GM19240 (cell line): ENCODE measurements around the gene FEM1C.
A peak's percentile ranks its signal among the peaks of the same experiment; 100 is the strongest.

ENCODE experiments used
- DNase-seq: peaks from one replicate; pipeline ENCODE4 v3.0.0; 2011; ENCODE audit warnings: low spot score; ENCODE audit not compliant: insufficient read length

Gene FEM1C

DNA sequence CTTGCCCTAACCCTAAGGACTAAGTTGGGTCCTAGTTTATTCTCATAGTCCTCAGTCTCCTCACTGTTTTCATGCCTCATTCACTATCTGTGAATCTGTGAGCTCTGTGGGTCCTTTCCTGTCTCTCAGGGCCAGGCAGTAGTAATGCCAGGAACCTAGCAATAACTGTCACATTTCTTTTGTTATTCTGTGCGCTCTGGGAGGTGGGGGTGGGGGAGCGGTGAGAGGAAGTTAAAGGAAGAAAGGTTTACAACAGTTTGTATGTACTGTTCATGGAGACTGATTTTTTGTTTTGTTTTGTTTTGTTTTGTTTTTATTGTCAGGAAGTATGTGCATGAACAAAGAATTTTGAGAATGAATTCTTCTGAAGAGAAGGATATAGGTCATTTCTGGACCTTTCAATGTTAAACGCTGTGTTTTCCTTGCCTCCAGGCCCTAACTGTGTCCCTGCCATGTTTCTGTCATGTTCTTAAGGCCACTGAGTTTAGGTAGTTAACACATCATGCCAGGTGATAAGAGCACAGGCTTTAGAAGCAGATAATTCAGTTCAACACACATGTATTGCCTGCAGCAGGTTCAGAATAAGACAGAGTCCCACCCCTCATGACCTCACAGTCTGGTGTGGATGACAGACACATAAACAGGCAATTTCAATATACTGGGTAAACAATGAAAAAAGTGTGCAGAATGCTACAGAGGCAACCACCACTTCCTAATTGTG lies 13.3 kb upstream of the FEM1C start:
- DNase-seq: no peak

DNA sequence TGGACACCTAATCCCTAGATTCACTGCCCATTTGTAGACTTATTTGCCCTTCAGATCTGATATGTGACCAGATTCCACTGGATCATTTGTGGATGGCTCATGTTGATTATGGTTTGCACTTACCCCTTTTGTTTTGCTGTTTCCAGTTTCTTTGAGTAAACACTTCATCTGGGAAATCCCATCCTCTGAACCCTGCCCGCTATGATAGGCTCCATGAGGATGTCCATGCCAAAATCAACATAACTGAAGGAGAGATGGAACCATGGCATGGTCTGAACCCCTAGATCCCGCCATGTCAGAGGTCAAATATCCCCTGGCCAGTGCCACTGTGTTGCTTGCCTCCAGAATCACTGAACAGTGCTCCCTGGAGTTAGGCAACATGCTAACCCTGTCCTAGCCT lies 11.7 kb upstream of the FEM1C start:
- DNase-seq: no peak

DNA sequence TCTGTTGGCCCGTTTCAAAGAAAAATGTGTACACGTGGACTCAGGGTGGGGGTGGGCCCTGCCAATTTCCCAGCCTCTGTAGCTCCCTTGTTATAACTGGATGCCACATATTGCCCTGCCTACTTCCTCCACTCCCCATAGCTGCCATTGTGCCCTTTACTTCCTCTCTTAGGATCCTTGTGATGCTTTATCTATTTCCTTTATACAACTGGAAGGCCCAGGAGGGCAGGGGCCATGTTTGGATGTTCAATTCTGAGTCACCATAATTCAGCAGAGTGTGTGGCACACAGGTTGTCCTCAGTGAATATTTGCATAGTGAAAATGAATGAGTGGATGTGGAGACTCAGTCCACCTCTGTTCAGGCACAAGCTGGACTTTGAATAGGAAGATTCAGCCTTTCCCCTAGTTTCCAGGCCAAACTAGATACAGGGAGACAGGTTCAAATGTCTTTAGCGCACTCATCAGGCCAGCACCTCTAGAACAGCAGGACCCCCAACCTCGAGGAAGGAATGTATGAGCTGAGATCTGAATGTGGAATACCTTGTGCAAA lies 10.6 kb upstream of the FEM1C start:
- no peak for DNase-seq

DNA sequence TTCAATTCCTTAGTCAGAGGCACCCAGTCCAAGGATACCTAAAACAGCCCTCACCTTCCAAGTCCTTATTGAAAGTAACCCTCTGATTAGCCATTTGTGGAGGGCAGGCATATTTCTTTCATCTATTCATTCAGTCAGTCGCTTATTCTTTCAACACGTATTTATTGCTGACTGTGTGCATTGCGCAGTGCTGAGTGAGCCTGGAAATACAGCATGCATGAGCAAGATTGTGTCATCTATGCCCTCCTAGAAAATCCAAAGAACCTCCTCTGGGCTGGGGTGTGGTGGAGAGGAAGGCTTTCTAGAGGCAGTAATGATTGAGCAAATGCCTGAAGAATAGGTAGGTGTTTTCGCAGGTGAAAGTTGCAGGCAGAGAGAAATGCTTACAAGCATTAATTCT lies 8.5 kb upstream of the FEM1C start:
- DNase-seq: no peak

DNA sequence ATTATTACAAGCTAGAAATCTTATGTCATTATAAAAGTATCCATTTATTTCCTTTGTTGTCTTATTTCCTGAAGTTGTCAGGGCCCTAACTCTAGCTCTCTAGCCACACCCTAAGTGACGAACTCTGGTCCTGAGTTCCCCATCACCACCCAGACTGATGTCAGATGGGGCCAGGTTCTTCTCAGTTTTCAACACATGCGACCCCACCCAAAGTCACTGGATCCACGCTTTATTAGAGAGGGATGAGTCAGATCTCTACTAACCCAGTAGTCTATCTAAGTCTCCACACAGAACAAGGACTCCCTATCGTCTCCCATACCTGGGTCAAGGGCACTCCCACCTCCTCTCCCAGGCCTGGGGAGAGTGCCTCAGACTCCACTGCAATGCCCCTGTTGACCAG lies 6.8 kb upstream of the FEM1C start:
- no peak for DNase-seq

DNA sequence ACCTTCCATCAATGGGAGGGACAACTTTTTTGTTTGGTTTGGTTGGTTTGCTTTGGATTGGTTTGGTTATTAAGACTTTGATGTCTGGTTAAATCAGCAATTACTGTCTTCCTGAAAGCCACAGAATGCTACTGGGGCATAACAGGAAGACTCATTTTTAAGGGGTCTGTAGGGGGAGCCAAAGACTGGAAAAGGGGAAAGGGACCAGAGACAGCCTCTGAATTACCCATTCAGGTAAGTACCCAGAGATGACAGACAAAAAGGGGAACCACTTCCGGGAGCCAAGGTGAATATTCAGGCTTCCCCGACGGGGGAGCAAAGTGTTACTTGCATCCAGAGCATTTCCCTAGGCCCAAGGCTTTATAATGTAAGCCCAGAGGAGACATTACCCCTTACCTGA lies 4.6 kb upstream of the FEM1C start:
- peak; percentile 6 for DNase-seq

DNA sequence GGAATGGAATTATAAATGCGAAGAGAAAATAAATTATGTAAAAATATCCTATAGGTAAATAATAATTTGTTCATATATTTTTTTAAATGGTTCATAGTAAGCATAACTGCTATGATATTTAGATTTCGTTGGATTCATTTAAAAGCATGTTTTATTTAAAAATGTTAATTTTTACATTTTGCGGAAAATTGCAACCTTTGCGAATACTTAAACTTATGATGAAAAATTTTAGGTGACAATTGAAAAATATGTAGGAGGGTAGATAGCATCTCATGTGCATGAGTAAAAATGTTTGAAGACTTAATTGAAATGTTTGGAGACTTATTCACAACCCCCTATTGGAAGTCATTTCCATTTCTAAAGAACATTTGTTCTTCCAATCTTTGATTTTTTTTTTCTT lies 4.1 kb upstream of the FEM1C start:
- DNase-seq: no peak

DNA sequence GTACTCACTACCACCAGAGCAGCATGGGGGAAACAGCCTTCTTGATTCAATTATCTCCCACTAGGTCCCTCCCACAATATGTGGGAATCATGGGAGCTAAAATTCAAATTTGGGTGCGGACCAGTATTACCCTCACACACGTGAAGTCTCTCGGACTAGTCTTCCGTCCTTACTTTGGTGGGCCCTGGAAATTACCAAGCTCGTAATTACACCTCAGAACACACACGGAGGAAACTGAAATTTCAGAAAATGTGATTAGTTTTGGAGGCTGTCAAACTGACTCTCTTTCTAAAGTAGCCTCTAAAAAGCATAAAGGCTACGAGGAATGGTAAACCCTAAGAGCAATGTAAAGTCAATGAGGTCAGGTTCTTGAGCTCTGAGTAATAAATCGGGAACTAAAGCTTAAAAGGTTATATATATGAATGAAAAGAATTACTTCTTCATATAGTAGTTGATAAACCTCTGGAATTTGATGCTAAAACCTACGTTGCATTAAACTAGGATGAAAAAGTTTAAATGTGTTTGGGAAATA lies 842 bp upstream of the FEM1C start:
- no peak for DNase-seq

DNA sequence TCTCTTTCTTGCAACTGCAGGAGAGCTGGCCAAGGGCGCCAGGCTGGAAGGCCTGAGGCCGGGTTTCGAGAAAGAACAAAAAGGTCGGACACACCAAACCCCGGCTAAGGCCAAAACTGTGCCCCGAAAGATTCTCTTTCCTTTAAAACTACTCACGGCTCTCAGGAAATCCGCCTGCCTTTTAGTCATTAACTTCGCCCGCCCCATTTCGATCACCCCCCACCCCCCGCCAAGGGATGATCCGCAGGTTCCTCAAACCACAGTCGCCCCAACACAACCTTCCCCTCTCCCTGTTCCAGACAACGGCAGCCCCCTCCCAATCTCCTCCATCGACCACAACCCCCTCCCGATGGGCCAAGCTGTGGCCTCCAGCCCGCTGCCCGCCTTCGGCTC lies 536 bp downstream of the FEM1C start:
- no peak for DNase-seq

DNA sequence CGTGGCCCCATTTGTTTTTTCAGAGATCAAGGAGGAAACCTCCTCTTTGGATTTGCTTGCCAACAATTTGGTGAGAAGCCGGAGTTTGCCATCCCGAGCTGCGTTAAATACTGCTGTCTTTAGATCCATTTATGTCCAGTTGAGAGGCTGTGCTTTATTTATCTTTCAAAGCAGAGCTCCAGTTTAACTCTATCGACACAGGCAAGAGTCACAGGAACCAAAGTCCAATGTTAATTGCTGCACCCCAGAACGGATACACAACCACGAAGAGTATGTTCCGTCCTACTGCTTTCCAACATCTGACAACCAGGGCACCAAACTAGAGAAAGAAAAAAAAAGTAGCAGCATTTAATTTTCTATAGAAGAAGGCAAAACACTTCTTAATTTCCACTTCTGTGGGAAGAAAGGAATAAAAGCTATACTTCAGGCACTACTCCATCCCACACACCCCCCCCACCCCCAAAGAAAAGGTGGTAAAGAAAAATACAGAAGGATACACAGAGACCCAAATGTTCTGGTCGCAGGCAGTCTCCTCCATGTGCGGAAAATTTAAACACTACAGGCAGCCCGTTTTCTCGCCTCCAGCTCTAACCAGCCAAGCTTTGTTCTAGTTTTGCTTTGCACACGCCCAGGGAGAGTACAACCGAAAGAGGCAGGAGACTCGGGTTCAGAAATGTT lies 1.1 kb downstream of the FEM1C start:
- peak; percentile 11 for DNase-seq

DNA sequence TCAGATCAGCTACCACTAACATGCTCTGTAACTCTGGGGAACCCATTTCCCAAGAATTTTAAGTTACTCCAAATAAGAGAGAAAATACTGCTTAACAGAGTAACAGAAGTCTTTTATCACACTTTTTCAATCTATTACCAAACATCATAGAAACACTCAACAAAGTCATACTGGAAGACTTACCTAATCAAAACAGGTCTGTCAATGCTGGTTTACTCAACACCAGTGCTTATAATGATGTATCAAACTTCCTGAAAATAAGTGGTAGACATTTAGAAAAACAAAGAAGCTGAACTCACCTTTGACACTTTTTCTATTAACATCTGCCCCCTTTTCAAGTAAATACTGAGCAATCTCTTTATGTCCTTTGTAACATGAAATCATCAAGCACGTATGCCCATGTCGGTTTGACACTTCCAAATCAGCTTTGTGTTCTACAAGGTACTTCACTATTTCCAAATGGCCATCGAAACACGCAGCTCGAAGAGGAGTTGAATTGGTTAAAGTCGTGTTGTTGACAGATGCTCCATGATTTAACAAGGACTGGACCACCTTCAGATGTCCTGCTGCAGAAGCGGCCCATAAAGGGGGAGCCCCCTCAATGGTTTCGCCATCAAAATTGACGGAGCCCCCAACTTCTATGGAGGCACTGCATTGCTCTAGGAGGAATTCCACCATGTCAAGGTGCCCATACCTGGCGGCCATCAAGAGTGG lies 1.8 kb downstream of the FEM1C start:
- no peak for DNase-seq

DNA sequence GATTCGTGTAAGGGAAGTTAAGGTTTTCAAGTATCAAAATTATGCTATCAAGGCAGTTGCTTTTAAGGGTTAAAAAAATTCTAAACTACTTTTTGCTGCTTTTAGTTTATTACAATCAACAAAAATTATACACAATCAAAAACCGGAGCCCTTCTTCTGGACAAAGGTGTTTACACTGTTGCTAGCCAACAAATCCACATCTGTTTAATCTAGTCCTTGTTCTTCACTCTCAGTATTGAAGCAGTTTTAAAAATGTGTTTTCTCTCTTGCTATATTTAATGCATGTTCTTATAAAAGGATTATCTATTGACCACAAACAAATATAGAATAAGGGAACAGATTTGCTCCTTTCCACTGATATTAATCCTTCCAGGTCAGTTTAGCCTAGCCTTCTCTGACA lies 2.5 kb downstream of the FEM1C start:
- no peak for DNase-seq

DNA sequence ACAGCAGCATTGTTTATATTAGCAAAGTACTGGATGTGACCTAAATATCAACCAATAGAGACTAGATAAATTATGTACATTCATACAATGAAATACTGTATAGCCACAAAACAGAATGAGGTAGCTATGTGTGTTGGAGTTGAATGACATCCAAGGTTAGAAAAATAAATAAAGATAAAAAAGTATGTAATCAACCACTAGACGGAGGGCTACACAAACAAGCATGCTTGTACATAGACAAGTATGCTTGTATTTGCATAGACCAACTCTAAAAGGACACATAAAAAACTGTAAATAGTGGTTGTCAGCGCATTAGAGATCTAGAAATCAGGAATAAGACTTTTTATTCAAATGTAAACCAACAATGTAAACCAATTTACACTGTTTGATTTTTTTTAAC lies 3.0 kb downstream of the FEM1C start:
- DNase-seq: no peak

DNA sequence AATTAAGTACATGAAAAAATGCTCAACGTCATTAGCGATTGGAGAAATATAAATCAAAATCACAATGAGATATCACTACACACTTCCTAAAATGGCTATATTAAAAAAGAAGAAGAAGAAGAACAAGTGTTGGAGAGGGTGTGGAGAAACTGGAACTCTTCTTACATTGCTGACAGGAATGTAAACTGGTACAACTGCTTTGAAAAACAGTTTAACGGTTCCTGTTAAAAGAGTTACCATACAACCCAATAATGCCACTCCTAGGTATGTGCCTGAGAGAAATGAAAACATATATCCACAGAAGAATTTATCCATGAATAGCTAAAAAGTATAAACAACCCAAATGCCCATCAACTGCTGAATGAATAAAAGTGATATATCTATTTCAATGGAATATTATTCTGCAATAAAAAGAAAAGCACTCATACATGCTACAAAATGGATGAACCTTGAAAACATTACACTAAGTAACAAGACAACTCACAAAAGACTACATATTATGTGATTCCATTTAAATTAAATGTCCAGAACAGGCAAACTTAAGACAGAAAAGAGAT lies 9.0 kb downstream of the FEM1C start:
- DNase-seq: no peak

DNA sequence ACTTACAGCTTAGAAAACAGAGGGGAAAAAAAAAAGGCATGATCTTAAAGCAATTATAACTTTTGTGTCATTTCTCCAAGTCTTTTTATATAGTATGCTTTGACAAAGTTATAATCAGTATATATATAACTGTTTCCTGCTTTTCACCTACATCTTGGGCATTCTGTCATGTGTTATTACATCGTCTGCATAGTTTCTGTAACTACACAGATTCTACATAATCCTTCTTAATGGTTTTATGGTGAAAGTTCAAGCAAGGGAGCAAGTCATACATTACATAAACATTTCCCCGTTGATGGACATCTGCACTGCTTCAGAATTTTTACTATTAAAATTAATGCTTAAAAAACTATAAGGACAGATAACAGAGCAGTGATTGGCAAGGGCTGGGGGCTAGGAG lies 12.1 kb downstream of the FEM1C start:
- no peak for DNase-seq

DNA sequence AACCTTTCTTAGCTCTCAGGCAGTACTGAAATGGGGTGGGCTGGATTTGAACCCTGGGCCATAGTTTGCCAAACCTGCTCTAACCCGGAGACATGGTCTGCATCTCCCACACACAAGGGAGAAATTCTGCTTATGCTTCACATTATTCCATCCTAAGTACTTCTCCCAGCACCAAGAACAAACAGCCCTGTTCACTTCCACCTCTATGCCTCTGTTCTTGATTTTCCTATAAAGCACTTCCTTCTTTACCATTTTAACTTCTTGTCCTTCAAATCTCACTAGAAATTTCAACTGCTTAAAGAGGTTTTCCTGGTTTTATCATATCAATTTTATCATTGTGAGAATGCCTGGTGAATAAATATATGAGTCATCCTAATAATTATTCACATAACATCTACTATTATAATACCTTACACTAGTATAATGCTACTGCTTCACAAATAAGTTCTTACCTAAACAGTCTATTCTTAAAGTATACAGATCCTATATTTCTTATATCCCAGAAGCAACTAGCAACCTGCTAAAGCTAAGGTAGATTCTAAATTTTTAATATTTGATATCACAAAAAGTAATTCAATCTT lies 12.7 kb downstream of the FEM1C start:
- no peak for DNase-seq

DNA sequence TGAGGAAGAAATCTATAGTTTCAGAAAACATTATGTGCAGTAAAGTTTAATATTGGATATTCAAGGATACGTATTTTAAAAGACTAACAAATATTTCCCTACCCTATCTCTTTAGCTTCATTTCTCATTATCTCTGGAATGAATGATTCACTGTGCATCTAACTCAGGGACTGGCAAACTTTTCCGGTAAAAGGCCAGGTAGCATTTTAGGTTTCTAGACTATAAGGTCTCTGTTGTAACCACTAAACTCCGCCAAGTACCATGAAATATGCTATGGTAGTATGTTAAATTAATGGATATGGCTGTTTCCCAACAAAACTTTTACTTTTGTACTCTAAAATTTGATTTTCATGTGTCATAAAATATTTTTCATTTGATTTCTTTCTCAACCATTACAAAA lies 13.2 kb downstream of the FEM1C start:
- DNase-seq: no peak

DNA sequence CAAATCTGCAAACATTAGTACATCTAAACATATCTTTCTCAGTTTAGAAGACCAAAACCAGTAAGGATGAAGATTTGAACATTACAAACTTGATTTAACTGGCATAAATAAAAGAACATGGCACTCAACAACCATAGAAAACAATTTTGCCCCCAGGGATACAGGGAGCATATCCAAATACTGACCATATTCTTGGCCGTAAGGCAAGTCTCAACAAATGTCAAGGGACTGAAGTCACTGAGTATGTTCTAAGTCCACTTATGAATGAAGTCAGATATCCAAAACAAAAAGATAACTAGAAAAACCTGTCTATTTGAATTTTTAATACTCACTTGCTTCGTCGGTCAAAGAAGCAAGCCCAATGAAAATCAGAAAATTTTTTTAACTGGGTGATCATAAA lies 14.1 kb downstream of the FEM1C start:
- DNase-seq: no peak

DNA sequence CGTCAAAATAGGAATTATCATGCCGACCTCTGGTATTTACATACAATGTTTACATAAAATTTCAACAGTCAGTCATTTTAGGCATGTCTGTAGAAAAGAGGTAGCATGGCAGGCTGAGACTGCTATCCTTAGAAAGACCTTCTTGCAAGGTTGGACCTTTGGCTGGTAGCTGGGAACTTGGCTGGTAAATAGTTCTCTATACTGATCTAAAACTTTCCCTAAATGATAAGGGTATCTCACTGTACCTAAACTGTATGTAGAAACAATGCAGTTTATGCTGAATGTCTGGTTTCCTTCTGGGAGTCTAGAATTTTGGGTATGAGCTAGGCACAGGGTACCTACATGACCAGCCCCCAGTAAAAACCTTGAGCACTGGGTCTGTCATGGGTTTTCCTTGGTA lies 18.0 kb downstream of the FEM1C start:
- DNase-seq: no peak

DNA sequence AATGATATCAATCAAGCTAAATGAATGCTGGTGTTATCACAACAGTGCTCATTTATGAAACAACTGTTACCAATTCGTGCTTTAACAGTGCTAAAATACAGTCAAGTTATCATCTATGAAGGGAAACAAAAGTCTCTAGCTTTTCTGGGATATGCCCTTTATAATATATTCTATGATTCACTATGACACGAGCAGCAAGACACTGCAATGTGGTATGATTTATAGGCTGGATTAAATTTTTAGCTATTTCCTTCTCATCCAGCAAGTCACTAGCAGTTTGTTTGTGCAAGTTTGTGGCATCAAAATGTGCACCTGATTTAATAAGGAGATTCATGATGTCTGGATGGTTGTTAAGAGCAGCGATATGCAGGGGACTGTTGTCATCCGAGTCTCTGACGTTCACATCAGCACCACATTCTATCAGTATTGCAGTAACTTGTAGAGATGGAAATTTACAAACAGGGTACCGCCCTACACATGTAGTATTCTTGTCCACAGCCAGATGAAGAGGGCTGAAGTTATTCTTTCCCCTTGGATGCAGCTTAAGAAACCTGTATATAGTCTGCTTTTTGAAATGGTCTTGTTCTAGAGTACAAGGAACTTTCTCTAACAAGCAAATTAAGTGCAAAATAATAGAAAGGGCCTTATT lies 20.3 kb downstream of the FEM1C start:
- DNase-seq: no peak

DNA sequence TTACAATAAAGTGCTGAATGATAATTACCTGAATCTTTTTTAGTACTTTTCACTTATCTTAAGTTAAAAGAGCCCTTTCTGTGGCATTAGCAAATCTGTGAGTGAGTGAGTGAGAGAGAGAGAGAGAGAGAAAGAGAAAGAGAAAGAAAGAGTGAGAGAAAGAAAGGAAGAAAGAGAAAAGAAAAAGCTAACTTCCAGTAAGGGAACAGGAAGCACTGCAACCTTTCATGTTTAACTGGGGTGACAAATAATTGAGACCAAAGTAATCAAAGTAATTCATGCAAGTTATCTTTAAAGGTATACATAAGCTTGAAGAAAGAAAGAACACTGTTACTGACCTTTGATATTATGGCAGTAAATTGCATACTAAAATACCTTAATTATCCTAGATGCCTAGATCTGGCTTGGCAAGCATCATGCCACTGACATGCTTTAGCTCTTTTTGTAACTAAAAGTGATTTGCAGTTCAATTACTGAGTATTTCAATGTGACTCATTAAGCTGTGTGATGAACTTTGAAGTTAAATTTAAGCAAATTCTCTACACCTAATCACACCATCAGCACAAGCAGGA lies 21.7 kb downstream of the FEM1C start:
- no peak for DNase-seq
